Activated T-cell treated with anti-CD3 and anti-CD28 coated beads for 48 hours (primary cell): ENCODE results near the gene CNTNAP2.
"Not testable (repeated sequence)": the region's sequence is repeated elsewhere in the genome, so short reads cannot be mapped to it uniquely, and the experiment has no call there.

Experiments used
- DNase-seq: peaks from one replicate; pipeline ENCODE4 v3.0.0-alpha.2; 2020; ENCODE audit warnings: low read depth

CNTNAP2 gene

DNA sequence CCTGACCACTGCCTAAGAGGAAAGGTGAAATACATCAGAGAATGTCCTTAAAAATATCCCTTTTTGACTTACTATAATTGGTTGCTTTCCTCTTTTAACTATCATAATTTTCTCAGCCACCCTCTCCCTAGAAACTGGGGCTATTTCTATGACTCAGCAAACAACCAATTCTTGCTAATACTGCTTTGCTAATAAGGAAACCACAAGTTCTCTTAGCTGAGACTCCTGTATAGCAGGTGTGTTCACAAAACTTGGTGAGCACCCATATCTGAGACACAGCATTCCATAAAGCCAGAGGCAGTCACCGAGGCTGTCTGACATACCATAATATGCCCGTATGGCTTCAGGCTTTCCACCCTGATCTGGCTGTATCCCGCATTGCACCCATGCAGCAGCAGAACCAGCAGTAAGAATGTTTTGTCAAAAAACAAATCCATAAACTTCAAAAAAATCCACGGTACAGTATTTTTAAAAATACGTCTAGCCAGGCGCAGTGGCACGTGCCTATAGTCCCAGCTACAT, 2282.3 kb downstream of the CNTNAP2 start:
- DNase-seq, result no peak

DNA sequence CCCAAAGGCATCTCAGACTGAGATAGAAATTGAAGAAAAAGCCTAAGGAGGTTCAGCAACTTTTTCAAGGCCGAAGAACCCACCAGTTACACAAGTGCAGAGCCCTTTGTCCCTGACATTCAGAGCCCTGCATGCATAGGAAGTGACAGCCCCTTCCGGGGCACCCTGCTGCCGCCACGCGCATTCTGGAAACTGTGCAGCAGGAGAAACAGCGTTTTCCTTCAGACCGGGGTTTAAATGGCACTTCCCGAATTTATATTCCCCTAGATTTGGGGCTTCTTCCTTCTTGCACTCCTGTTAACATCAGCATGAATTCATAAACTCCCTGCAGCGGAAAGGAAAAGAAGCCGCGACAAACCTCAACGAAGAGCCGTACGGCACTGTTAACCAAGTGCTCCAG, 2283.5 kb downstream of the CNTNAP2 start:
- no peak for DNase-seq

DNA sequence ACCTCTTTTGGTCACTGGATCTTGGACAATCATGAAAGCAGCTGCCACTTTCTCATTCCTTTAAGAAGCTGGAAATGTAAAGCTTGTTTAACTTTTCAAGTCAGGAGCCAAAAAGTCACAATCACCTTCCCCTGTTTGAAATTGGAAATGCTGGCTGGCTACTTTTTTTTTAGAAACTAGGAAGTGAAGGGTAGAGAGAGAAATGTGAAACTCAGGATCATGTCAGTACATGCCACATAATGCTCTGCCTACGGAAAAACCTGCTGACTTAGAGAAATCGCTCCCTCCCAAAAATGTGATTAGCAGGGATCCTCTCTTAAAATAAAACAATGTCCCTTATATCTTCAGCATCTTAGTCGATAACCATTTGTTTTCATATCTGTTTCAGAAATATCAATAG, 2285.6 kb downstream of the CNTNAP2 start:
- DNase-seq, result no peak

DNA sequence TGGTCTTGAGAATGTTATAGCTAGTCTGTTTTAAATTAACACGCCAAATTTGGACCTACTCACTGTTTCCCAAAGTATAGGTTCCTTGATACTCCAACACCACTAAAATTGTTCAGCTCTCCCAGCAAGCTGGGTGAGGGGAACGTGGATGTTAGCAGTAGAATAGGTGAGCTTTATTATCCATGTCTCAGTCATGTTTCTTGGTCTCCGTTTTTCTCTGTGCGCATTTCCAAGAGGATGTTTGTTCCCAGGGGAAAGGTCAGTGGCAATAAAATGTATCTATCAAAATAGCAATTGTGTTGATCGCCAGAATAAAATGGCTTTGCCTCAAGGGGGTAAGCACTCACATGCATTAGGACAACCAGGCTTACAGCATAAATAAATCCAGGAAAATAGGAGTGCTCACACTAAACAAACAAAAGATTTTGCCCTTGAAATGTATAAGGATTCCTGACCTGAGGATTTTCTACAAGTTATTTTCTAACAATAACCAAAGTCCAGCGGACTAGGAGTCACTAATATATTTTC, 2286.9 kb downstream of the CNTNAP2 start:
- DNase-seq, result no peak

DNA sequence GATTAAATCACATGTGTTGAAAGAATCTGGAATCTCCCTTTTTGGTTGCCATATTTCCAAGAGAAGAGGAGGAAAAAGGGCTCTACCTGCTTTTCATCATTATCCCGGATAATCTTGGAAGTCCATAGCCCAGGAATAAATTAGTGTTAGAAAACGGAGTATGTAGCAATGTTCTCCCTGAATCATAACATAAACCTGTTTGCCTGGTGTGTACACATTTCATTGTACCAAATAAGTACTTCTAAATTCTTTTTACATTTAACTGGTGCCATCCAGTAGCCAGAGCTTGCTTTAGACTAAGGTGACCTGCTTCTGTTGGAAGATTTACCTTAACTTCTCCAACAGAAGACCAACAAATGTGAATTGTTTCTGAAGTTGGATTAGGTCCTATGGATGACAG, 2291.7 kb downstream of the CNTNAP2 start:
- DNase-seq, result no peak

DNA sequence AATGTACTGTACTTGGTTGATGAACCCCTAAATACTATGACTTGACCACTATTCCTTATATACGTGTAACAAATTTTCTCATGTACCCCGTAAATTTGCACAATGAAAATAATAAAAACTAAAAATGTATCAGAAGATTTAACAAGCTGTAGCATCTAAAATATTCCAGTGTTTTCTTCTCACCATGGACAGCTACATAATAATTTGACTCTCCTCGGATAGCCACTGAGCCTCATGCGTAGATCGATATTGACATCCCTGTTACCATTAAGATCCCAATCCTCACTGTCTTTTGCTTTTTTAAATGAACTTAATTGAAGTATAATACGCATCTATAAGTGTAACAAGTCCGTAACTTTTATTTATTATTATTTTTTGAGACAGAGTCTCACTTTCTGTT, 2294.3 kb downstream of the CNTNAP2 start:
- no peak for DNase-seq

DNA sequence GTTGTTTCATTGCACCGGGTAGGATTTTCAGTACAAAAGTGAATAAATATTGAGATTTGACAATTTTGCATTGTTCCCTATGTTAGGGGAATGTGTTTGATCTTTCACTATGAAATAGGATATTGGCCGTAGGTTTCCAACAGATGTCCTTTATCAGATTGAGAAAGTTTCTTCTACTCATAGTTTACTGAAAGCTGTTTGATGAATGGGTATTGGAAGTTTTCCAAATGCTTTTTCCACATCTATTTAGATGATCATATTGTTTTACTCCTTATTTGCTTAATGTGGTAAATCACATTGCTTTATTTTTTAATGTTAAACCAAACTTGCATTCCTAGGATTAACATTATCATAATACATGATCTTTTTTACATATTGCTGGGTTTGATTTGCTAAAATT, 2296.1 kb downstream of the CNTNAP2 start:
- DNase-seq, result no peak

DNA sequence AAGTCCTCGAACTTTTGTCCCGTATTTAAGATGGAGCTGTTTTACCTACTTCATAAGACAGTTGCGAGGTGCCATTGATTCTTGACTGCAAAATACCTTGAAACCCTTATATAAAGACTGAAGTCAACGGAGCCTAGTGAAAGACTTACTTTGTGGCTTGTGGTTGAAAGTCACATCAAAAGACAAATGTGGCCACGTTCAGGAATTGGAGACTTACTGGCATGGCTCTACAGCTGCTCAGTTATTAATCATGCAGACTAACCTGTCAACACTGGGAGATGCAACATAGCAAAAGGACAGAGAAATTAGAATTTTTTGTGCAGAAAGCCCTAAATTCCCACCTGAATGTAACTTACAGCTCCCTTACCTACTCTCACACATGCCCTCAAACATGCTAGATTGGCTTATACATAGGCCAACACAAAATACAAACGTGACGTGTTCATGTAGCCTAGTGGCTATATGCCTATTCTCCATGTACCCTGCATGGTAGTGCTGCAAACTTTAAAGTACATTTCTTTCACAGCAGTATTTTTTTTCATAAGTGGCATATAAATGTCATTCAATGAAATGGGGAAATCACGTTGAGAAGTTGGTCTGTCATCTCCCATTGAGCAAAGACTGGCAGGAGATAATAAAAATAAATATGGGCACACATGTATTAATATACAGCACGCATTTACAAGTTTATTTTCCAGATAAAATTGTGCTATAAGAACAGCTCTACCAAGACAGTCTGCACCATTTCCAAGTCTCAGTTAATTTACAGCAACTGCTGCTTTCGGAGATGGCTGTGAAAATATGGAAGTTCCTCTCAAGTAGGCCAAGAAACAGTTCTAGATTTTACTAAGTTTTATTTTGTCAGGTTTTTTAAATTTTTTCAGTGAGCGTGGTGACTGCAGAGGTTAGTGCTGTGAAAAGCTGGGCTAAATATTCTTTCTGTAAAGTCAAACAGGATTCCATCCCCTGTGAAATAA, 2303.5 kb downstream of the CNTNAP2 start:
- no peak for DNase-seq

DNA sequence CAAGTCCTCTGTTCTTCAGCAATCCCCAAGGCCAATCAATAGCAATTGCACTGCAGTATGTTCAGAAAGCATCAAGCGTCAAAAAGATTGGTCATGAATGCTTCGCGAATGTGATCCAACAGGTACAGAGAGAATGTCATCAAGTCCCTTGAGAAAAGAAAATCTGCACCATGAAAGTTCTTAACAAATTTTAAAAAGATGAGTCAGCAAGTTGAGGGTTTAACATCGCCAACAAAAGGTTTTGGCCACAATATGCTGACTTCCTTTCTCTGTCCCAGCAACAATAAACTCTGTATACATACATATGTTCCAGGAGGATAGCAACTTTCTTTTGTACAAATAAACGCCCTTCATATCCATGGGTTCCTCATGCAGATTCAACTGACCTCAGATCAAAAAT, 2305.4 kb downstream of the CNTNAP2 start:
- no peak for DNase-seq

DNA sequence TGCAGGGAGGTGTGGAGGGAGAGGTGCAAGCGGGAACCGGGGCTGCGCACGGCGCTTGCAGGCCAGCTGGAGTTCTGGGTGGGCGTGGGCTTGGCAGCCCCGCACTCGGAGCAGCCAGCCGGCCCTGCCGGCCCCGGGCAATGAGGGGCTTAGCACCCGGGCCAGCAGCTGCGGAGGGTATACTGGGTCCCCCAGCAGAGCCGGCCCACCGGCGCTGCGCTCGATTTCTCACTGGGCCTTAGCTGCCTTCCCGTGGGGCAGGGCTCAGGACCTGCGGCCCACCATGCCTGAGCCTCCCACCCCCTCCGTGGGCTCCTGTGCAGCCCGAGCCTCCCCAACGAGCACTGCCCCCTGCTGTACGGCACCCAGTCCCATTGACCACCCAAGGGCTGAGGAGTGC, 2309.8 kb downstream of the CNTNAP2 start:
- not testable (repeated sequence) for DNase-seq

DNA sequence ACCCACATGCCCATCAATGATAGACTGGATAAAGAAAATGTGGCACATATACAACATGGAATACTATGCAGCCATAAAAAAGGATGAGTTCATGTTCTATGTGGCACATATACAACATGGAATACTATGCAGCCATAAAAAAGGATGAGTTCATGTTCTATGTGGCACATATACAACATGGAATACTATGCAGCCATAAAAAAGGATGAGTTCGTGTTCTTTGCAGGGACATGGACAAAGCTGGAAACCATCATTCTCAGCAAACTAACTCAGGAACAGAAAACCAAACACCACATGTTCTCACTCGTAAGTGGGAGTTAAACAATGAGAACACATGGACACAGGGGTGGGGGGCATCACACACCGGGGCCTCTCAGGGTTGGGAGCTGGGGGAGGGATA, 2314.1 kb downstream of the CNTNAP2 start:
- not testable (repeated sequence) for DNase-seq

DNA sequence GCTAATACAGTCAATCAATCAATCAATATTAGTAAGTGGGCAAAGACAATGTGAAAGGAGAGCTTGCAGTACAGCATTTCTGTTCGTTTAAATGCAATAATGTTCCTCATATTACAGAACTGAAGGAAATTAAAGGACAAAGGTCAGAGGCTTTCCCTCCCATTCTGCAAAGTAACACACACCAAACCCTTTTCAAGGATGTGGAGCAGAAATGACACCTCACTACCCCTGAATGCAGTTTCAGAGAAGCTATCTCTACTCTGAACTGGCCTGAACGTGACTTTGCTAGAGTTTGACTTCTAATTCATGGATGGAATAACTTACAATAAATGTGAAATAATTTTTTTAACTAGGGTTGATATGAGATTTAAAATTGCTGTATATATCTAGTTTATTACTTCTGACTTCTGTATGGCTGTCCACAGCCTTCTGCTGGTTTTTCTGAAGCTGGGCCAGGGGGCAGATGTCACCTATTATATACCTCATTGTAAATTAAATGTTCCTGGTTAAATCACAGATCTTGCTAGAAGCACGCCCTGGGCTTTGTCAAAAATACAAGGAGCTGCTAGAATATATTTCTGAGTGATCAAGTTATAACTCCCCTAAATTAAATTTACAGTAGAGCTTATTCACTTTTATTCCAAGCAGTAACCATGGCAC, 2317.1 kb downstream of the CNTNAP2 start:
- no peak for DNase-seq

DNA sequence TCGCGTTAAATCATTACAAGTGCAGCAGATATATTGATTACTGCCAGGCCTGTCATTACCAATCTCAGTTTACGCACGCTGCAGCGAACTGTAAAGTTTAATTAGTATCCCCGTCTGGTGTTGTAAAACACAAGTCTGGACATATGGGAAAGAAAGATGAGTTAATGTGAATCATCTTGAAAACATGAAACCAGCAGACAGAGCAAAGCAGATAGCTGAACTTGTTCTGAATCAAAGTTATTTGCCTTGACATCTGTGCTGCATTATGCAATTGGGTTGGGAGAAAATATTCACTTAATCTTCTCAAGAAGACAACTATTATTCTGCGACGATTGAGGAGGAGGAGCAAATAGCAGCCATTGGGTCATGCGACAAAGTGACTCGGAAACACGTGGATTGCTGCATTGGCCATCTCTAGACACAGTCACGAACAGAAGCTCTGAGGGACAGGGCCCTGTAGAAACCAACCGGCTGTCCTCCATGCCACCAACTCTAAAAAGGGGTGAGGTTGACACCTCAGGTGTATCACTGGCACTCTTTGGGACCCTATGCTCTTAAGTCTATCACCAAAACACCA, 2317.7 kb downstream of the CNTNAP2 start:
- no peak for DNase-seq

DNA sequence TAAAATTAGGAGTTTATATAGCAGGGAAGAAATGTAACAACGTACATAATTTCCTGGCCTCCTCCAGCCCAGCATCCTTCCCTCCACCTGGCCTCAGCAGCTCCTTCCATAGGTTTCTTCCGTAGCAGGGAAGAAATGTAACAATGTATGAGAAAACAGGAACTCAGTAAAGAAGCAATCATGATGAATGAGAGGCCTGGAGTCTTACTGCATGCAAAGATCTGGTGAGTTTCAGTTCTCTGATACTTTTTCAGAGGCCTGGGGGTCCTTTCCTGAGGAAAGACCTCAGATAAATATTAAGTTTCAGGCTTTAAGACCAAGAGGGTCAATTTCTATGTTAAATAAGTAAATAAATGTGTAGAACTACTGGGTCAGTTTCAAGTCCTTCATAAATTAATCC, 2318.3 kb downstream of the CNTNAP2 start:
- no peak for DNase-seq

DNA sequence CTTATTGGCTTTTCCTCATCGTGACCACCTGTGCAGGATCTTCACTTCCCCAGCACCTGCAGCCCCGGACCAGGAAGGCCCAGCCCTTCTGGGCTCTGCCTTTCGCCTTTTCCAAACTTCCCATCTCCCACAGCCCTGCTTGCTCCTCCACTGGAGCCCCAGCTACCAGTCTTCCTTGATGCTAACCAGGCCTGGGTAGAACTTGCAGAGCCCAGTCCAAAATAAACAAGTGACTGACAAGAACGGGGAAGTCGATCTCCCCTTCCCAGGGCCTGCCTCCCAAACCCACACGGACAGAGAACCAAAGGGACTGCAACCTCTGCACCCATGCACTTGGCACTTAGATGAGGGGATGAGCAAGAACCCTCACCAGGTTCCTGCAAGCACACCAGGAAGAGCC, 2319.1 kb downstream of the CNTNAP2 start:
- no peak for DNase-seq

DNA sequence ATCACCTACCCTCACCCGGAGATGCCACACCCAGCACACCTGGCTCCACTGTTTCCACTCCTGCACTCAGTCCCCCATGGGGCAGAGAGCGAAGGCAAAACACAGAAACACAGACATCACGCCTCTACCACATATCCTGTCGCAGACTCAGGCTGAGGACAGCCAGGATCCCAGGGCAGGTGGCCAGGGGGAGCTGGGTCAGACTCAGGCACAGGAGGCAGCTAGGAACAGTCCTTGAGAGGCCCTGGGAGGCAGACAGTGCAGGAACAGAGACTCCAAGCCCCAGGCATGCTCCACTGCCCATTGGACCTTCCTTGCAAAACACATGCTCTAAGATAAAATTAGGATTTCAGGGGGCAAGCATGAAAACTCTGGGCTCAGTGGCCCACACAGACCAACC, 2319.5 kb downstream of the CNTNAP2 start:
- no peak for DNase-seq

DNA sequence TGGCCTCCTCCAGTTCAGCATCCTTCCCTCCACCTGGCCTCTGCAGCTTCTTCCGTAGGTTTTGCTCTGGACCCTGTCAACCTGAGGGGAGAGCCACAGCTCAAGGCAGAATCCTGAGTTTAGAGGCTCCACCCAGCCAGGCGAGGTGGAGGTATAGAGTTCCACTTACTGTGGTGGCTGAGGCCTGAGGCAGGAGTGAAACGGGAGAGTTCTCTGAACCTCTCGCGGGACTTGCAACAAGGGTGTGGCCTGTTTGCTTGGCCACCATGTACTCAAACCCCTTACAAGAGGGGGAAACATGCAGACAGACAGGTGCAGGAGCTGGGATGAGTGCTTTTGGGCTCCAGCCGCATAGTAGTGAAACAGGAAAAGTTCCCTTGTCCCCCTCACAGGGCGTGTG, 2320.0 kb downstream of the CNTNAP2 start:
- DNase-seq, result no peak

DNA sequence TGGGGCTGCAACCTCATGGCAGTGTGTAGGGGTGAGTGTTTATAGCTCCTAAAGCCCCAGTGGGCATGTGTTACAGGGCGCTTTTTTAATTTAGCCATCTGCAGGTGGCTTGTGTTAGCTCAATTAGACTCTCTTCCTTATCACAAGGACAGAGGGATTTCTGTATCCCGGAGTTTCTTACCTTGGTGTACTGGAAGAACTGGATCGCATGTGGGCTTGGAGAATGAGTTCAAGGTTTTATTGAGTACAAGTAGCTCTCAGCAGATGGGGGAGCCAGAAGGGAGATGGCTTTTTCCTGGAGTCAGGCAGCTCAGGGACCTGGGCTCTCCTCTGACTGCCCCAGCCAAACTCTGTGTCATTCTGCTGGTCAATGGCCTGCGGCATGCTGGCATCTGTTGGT, 2320.4 kb downstream of the CNTNAP2 start:
- DNase-seq, result no peak

DNA sequence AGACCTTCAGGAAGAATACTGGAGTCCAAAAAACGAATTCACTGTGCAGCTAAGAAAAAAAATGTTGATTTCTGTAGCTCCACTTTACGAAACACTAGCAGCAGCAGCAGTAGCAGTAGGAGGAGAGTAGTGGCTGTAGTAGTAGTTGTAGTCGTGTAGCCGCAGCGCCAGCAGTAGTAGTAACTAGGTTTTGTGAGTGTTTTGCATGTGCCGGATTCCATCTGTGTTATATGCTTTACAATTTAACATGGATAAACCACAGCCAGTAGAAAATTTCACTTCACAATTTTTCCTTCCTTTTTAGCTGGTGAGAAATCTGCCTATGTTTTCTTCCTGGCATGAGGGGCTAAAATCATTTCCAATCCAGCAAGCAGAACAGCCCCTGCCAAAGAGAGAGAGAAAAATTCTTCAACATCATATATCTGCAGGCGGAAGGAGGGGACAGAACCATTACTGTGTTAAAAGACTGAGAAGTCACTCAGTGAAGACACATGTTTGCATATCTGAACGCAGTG, 2325.6 kb downstream of the CNTNAP2 start:
- no peak for DNase-seq

DNA sequence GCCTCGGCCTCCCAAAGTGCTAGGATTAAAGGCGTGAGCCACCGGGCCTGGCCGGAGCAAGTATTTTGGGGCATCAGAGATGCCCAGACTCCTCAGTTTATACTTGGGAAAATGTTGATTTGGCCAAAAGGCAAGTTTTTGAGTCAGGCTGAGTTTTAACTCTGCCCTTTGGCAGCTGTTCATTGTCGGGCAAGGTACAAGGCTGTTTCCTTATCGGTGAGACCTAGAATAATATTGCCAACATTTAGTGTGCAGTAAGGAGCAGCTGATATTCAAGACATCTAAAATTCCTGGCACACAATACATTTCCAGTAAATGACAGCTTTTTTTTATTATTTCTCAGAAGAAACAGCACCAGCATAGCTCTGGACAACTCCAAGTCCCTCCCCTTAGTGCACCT, 2326.3 kb downstream of the CNTNAP2 start:
- no peak for DNase-seq

DNA sequence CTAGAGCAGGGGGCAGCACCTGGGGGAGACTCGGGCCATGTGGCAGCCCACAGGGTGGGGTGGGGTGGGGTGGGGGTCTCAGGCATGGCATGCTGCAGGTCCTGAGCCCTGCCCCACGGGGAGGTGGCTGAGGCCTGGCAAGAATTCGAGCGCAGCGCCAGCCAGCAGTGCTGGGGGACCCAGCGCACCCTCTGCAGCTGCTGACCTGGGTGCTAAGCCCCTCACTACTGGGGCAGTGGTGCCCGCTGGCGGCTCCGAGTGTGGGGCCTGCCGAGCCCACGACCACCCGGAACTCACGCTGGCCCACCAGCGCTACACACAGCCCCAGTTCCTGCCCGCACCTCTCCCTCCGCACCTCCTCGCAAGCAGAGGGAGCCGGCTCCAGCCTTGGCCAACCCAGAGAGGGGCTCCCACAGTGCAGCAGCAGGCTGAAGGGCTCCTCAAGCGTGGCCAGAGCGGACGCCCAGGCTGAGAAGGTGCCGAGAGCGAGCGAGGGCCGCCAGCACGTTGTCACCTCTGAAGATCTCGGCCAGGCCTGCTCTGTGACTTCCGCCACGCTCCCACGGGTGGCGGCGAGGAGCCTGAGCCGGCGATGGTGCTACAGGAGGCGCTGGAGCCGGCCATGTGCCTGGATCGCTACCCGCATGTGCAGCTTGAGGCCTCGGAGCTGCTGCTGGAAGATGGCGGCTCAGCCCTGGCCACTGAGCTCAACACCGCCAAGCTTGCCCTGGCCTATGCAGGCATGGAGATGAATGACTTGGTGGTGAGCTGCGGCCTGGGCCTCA, 2328.9 kb downstream of the CNTNAP2 start:
- DNase-seq, result no peak
